HUES48 (cell line): ENCODE results near the gene LRSAM1.

Experiments used
- H3K27ac ChIP-seq: one replicate; pipeline ENCODE4 v1.7.0; 2013; ENCODE audit warnings: low read depth, low read length, inconsistent platforms
- H3K27me3 ChIP-seq: 2 replicates; pipeline ENCODE4 v1.6.1; 2013; ENCODE audit warnings: mild to moderate bottlenecking, low read length; ENCODE audit not compliant: control insufficient read depth, insufficient read depth
- H3K36me3 ChIP-seq: 2 replicates; pipeline ENCODE4 v1.6.1; 2013; ENCODE audit warnings: low read length; ENCODE audit not compliant: control insufficient read depth, insufficient read depth
- H3K4me1 ChIP-seq: 2 replicates; pipeline ENCODE4 v1.6.1; 2013; ENCODE audit warnings: mild to moderate bottlenecking, low read length; ENCODE audit not compliant: control insufficient read depth, insufficient read depth
- H3K4me3 ChIP-seq: 2 replicates; pipeline ENCODE4 v1.5.1; 2013; ENCODE audit warnings: mild to moderate bottlenecking, low read depth, low read length
- H3K9ac ChIP-seq: 2 replicates; pipeline ENCODE4 v1.6.1; 2013; ENCODE audit warnings: mild to moderate bottlenecking, low read depth, low read length, moderate library complexity
- H3K9me3 ChIP-seq: 2 replicates; pipeline ENCODE4 v1.6.1; 2013; ENCODE audit warnings: low read length; ENCODE audit not compliant: control insufficient read depth, insufficient read depth

LRSAM1 gene

DNA sequence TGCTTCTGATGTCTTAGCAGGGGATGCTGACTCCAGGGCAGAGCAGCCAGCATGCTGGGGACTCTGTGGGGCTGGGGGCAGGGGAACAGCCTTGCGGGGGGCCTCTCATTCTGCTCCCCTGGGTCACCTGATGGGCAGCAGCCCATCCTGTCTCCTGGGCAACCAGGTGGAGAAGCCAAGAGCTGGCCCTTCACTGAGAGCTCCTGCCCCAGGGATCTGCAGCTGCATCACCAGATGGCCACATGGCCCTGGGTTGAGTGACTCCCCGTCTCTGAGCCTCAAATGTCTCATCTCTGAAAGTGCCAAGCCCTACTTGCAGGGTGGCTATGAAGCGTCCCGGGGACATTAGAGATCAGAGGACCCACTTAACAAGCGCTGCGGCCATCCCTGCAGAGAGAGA is 49.1 kb downstream of the LRSAM1 start:
- Histone ChIP-seq H3K27ac (no peak overlapping the region), H3K4me1 (no peaks in the 10 kb centered on the region), H3K4me3 (no peak overlapping the region), H3K27me3 (no peaks in the 10 kb centered on the region), H3K36me3 (peaks cover 23% of the 10 kb centered on the region), H3K9me3 (no peaks in the 10 kb centered on the region), H3K9ac (no peak overlapping the region)

DNA sequence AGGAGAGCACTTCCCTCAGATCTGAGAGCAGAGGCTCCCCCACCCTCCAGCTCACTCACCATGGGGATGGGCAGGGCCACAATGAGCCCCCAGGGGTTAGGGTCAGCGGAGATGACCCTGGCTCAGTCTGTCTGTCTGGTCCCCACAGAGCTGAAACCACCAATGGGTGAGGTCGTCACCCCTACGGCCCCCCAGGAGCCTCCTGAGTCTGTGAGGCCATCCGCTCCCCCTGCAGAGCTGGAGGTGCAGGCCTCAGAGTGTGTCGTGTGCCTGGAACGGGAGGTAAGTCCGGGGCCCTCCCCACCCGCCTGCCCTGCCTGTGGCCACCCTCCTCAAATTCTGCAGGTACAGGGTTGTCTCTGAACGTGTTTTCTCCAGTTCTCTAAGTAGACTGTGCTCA is 49.6 kb downstream of the LRSAM1 start:
- H3K27me3 ChIP-seq: no peaks in the 10 kb centered on the region
- no peak overlapping the region for H3K4me3 ChIP-seq
- H3K4me1 ChIP-seq: no peaks in the 10 kb centered on the region
- H3K9me3 ChIP-seq: no peaks in the 10 kb centered on the region
- H3K27ac ChIP-seq: no peak overlapping the region
- peaks cover 18% of the 10 kb centered on the region for H3K36me3 ChIP-seq
- no peak overlapping the region for H3K9ac ChIP-seq

- no peak overlapping the region for H3K27ac ChIP-seq
- H3K9me3 ChIP-seq: no peaks in the 10 kb centered on the region
- H3K9ac ChIP-seq: no peak overlapping the region
- H3K4me1 ChIP-seq: no peaks in the 10 kb centered on the region
- H3K27me3 ChIP-seq: no peaks in the 10 kb centered on the region
- H3K36me3 ChIP-seq: peaks cover 8% of the 10 kb centered on the region
- no peak overlapping the region for H3K4me3 ChIP-seq
These were observed 50.6 kb downstream of the LRSAM1 start for GRCh38 chr9:127501821-127502343.

GRCh38 chr9:127502706-127503378 is 51.5 kb downstream of the LRSAM1 start:
- Histone ChIP-seq H3K27me3 (no peaks in the 10 kb centered on the region), H3K9me3 (no peaks in the 10 kb centered on the region), H3K4me1 (no peaks in the 10 kb centered on the region), H3K9ac (no peak overlapping the region), H3K27ac (no peak overlapping the region), H3K36me3 (peaks cover 4% of the 10 kb centered on the region; the same call in 1 of the 2 replicates), H3K4me3 (no peak overlapping the region)

GRCh38 chr9:127503379-127503921 is 52.1 kb downstream of the LRSAM1 start:
- Histone ChIP-seq H3K36me3 (peaks cover 9% of the 10 kb centered on the region; the same call in 1 of the 2 replicates), H3K4me1 (no peaks in the 10 kb centered on the region), H3K9me3 (no peaks in the 10 kb centered on the region), H3K27ac (no peak overlapping the region), H3K27me3 (no peaks in the 10 kb centered on the region), H3K9ac (no peak overlapping the region), H3K4me3 (no peak overlapping the region)

GRCh38 chr9:127503947-127504886 is 52.9 kb downstream of the LRSAM1 start:
- Histone ChIP-seq H3K4me3 (no peak overlapping the region), H3K27ac (no peak overlapping the region), H3K4me1 (no peaks in the 10 kb centered on the region), H3K36me3 (peaks cover 17% of the 10 kb centered on the region; the same call in 1 of the 2 replicates), H3K9ac (no peak overlapping the region), H3K27me3 (no peaks in the 10 kb centered on the region), H3K9me3 (no peaks in the 10 kb centered on the region)

GRCh38 chr9:127504887-127505251 is 53.6 kb downstream of the LRSAM1 start:
- Histone ChIP-seq H3K9me3 (no peaks in the 10 kb centered on the region), H3K36me3 (peaks cover 17% of the 10 kb centered on the region), H3K27ac (no peak overlapping the region)

GRCh38 chr9:127505396-127506116 is 54.2 kb downstream of the LRSAM1 start:
- H3K27ac ChIP-seq: no peak overlapping the region

More at GRCh38 chr9:127504887-127505251, 53.6 kb downstream of the LRSAM1 start:
- Histone ChIP-seq H3K4me3 (no peak overlapping the region), H3K9ac (no peak overlapping the region), H3K27me3 (no peaks in the 10 kb centered on the region), H3K4me1 (no peaks in the 10 kb centered on the region)

DNA sequence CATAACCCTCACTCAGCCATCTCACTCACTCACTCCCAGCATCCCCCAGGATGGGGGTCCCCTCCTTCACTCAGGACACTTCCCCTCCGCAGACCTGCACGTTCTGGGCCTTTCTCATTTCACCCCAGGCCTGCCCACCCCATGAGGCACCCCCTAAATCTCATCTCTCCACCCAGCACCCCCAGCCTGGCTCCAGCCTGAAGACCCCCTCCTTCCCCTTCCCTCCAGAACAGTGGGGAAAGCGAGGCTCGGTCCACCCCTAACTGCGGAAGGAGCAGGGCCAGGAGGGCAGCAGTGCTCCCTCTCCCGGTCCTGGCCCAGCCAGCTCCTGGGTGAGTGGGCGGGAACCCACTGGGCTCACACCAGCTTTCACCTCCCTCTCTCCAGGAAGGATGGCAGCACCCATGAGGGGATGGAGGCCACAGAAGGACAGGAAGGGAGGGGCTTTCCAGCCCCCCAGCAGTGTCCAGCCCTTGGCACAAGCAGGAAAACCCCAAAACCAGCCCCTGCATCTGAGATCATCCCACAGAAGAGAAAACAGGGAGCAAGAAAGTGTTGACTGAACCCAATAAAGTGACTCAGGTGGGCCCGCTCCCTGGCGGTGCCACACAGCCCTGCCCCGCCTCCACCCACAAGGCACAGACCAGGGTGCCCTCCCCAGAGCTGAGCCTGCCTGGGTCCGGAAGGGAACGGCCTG is 55.0 kb downstream of the LRSAM1 start:
- Histone ChIP-seq H3K27me3 (no peaks in the 10 kb centered on the region), H3K4me1 (no peaks in the 10 kb centered on the region), H3K36me3 (peaks cover 20% of the 10 kb centered on the region), H3K9me3 (no peaks in the 10 kb centered on the region), H3K9ac (no peak overlapping the region), H3K4me3 (no peak overlapping the region), H3K27ac (no peak overlapping the region)

More at GRCh38 chr9:127505396-127506116, 54.2 kb downstream of the LRSAM1 start:
- Histone ChIP-seq H3K4me1 (no peaks in the 10 kb centered on the region), H3K27me3 (no peaks in the 10 kb centered on the region), H3K9me3 (no peaks in the 10 kb centered on the region), H3K4me3 (no peak overlapping the region), H3K36me3 (peaks cover 20% of the 10 kb centered on the region), H3K9ac (no peak overlapping the region)
